Measurements from ENCODE around the gene AMIGO3.
"Not testable (repeated sequence)": the region's sequence is repeated elsewhere in the genome, so short reads cannot be mapped to it uniquely, and the experiment has no call there.

DNA sequence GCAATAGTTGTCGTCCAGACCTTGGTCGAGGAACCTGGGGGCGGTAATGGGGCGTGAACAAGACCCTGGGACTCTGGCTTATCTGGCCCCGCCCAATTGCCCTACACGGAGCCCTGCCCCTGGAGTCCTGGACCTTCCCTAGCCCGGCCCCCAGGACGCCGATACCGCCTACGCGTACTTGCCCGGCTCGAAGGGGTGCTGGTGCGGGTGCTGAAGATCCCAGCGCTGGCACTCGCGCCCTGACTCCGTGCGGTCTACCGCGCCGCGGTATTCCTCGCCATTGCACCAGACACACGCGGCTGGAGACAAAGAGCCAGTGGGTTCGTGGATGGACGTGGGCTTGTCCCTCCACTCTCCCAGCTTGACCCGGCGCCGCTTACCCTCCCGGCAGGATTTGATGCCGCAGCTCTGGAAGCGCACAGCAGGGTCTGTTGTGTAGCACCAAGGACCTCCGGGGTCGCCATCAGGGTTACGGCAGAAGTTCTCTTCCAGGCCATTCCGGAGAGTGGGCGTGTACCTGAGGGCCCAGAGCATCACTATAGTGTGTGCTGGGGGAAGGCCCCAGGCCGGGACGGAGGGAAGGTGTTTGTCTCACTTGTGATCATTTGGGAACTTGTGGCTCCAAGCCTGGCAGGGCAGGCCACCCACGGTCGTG is 32.6 kb downstream of the AMIGO3 start:
- TF ChIP-seq, protein P1, sequence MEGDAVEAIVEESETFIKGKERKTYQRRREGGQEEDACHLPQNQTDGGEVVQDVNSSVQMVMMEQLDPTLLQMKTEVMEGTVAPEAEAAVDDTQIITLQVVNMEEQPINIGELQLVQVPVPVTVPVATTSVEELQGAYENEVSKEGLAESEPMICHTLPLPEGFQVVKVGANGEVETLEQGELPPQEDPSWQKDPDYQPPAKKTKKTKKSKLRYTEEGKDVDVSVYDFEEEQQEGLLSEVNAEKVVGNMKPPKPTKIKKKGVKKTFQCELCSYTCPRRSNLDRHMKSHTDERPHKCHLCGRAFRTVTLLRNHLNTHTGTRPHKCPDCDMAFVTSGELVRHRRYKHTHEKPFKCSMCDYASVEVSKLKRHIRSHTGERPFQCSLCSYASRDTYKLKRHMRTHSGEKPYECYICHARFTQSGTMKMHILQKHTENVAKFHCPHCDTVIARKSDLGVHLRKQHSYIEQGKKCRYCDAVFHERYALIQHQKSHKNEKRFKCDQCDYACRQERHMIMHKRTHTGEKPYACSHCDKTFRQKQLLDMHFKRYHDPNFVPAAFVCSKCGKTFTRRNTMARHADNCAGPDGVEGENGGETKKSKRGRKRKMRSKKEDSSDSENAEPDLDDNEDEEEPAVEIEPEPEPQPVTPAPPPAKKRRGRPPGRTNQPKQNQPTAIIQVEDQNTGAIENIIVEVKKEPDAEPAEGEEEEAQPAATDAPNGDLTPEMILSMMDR (IDR thresholded peaks at IDR 0.05) = not testable (repeated sequence)
- TF ChIP-seq POLR2A (IDR thresholded peaks at IDR 0.05) = not testable (repeated sequence)
